ENCODE measurements around the gene IGFBP1.

DNA sequence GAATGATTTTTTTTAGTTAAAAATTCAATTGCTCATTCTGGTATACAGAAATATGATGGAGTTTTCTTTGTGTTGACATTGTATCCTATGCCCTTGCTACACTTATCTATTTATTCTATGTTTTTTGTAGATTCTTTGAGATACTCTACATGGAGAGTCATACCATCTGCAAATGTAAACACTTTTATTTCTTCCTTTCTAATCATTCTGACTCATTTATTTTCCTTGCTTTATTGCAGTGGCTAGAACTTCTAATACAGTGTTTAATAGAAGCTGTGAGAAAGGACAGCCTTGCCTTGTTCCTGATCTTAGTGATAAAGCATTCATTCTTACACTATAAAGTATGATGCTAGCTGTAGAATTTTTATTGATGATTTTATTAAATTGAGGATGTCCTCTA, 42.7 kb downstream of the IGFBP1 start:
- TF ChIP-seq NFIC (IDR thresholded peaks at IDR 0.05) (no peak), EP300 (IDR thresholded peaks at IDR 0.05; ENCODE audit: borderline replicate concordance) (no peak), YY1 (IDR thresholded peaks at IDR 0.05; ENCODE audit: low read depth) (no peak), CREB1 (IDR thresholded peaks at IDR 0.05; ENCODE audit: low read depth) (no peak), CEBPB (IDR thresholded peaks at IDR 0.05) (no peak), TCF12 (IDR thresholded peaks at IDR 0.05; ENCODE audit: low read depth) (no peak)
- TF ChIP-seq, protein P1, sequence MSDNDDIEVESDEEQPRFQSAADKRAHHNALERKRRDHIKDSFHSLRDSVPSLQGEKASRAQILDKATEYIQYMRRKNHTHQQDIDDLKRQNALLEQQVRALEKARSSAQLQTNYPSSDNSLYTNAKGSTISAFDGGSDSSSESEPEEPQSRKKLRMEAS (IDR thresholded peaks at IDR 0.05): no peak
- TF ChIP-seq, protein P2, sequence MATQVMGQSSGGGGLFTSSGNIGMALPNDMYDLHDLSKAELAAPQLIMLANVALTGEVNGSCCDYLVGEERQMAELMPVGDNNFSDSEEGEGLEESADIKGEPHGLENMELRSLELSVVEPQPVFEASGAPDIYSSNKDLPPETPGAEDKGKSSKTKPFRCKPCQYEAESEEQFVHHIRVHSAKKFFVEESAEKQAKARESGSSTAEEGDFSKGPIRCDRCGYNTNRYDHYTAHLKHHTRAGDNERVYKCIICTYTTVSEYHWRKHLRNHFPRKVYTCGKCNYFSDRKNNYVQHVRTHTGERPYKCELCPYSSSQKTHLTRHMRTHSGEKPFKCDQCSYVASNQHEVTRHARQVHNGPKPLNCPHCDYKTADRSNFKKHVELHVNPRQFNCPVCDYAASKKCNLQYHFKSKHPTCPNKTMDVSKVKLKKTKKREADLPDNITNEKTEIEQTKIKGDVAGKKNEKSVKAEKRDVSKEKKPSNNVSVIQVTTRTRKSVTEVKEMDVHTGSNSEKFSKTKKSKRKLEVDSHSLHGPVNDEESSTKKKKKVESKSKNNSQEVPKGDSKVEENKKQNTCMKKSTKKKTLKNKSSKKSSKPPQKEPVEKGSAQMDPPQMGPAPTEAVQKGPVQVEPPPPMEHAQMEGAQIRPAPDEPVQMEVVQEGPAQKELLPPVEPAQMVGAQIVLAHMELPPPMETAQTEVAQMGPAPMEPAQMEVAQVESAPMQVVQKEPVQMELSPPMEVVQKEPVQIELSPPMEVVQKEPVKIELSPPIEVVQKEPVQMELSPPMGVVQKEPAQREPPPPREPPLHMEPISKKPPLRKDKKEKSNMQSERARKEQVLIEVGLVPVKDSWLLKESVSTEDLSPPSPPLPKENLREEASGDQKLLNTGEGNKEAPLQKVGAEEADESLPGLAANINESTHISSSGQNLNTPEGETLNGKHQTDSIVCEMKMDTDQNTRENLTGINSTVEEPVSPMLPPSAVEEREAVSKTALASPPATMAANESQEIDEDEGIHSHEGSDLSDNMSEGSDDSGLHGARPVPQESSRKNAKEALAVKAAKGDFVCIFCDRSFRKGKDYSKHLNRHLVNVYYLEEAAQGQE (IDR thresholded peaks at IDR 0.05; ENCODE audit: low read depth): no peak

Data from Ishikawa (cell line).